K562 (cell line): ENCODE measurements around the gene ACTR5. TPM values are rescaled to one million over a fixed set of nuclear protein-coding genes. Genes with fewer than 3 reads are reported as not detected.

ENCODE experiments used
- ATAC-seq: fragments of 200-7000 bp; cut with Tn5 transposase; 3 replicates; pipeline ENCODE4 v1.9.1; 2020; ENCODE audit warnings: moderate library complexity
- BruUV-seq: library from RNA; stranded (reverse); fragments of 400-500 nt; replicated peaks from 2 replicates; lab custom pipeline; 2021; lab: Mats Ljungman, UMichigan
- CTCF ChIA-PET: fragments of 300-600 bp; formaldehyde crosslinking; extraction: SDS; loops from one replicate; lab custom pipeline; 2021; ENCODE audit warnings: low intra/inter-chr PET ratio; lab: Yijun Ruan, JAX
- POLR2A ChIA-PET: fragments of 300-600, 350-650 bp; sonication (Branson Sonifier 250); formaldehyde crosslinking; extraction: SDS; loops from one replicate; lab custom pipeline; 2021; ENCODE audit warnings: antibody characterized with exemption, inconsistent platforms; lab: Yijun Ruan, JAX
- DNase-seq, 4 experiments: peaks; one replicate each; pipeline versions ENCODE4 v3.0.0 to v3.0.0-alpha.2; 2011 to 2018; ENCODE audit warnings: low spot score in 3 of 4, mixed read lengths in 3 of 4; ENCODE audit errors: extremely low read depth in 1 of 4
- FAIRE-seq: peaks from 2 replicates; lab custom pipeline; 2011; peaks lifted over from hg19 to GRCh38; lab: Jason Lieb, UNC
- H2AFZ ChIP-seq: 2 replicates; pipeline ENCODE4 v1.6.0; 2011; ENCODE audit warnings: low read depth, low read length, control low read depth, inconsistent platforms
- H3K27ac ChIP-seq: fragments of 200-600 bp; 3 replicates; pipeline ENCODE4 v1.8.0; 2011; ENCODE audit warnings: low read depth, mild to moderate bottlenecking, control low read depth, inconsistent platforms, low read length, moderate library complexity, mixed read lengths; ENCODE audit errors: extremely low read depth
- H3K27me3 ChIP-seq, 2 experiments: fragments of 300-600 bp in 1 of 2; 2 replicates in 1 of 2; 3 replicates in 1 of 2; pipeline versions ENCODE4 v1.6.0 to v1.8.0; 2011; ENCODE audit warnings: inconsistent platforms in 2 of 2, low read length in 2 of 2, mild to moderate bottlenecking in 1 of 2, mixed read lengths in 1 of 2, moderate library complexity in 1 of 2; ENCODE audit not compliant: control insufficient read depth in 2 of 2, insufficient read depth in 2 of 2
- H3K36me3 ChIP-seq: fragments of 300-600 bp; 3 replicates; pipeline ENCODE4 v1.8.0; 2011; ENCODE audit warnings: mild to moderate bottlenecking, low read length, inconsistent platforms; ENCODE audit not compliant: control insufficient read depth, insufficient read depth
- H3K4me1 ChIP-seq, 2 experiments: fragments of 200-600 bp in 1 of 2; replicated peaks in 1 of 2; 2 replicates in 1 of 2; 3 replicates in 1 of 2; pipeline versions ENCODE4 v1.5.1 to v1.8.0; 2011; ENCODE audit warnings: inconsistent platforms in 2 of 2, low read length in 2 of 2, mild to moderate bottlenecking in 1 of 2, mixed read lengths in 1 of 2, moderate library complexity in 1 of 2; ENCODE audit not compliant: control insufficient read depth in 2 of 2, insufficient read depth in 2 of 2
- H3K4me2 ChIP-seq: 2 replicates; pipeline ENCODE4 v1.6.1; 2011; ENCODE audit warnings: low read length, control low read depth, inconsistent platforms, mixed read lengths; ENCODE audit not compliant: insufficient read depth
- H3K4me3 ChIP-seq: fragments of 200-600 bp; sonication (generic), shearing (Covaris generic); 2 replicates; pipeline ENCODE4 v1.5.1; 2016; ENCODE audit warnings: control low read depth, inconsistent platforms
- H3K79me2 ChIP-seq: fragments of 200-600 bp; 3 replicates; pipeline ENCODE4 v1.8.0; 2011; ENCODE audit warnings: low read length, inconsistent platforms; ENCODE audit not compliant: control insufficient read depth, insufficient read depth
- H3K9ac ChIP-seq, 2 experiments: 2 replicates each; pipeline versions ENCODE4 v1.6.0 to v1.6.1; 2011; ENCODE audit warnings: low read depth in 2 of 2, low read length in 2 of 2, control low read depth in 1 of 2, inconsistent platforms in 1 of 2, mild to moderate bottlenecking in 1 of 2, mixed read lengths in 1 of 2; ENCODE audit not compliant: insufficient read depth in 1 of 2
- H3K9me1 ChIP-seq: one replicate; pipeline ENCODE4 v1.6.0; 2011; ENCODE audit warnings: inconsistent platforms, mild to moderate bottlenecking, low read length, moderate library complexity; ENCODE audit not compliant: control insufficient read depth, insufficient read depth
- H3K9me3 ChIP-seq: replicated peaks from 2 replicates; pipeline ENCODE4 v1.5.1; 2011; ENCODE audit warnings: low read depth, low read length, inconsistent platforms; ENCODE audit not compliant: control insufficient read depth, insufficient read depth
- H4K20me1 ChIP-seq: replicated peaks from 2 replicates; pipeline ENCODE4 v1.6.1; 2011; ENCODE audit warnings: low read length, inconsistent platforms, mixed read lengths; ENCODE audit not compliant: control insufficient read depth, insufficient read depth
- CCNT2 ChIP-seq: IDR thresholded peaks from 2 replicates; pipeline ENCODE4 v1.6.1; 2011; ENCODE audit warnings: borderline replicate concordance, low read depth, mild to moderate bottlenecking, moderate library complexity, mixed read lengths, low read length; ENCODE audit not compliant: insufficient read length; ENCODE audit errors: extremely low read depth
- ESRRB ChIP-seq: fragments of 250-450 bp; sonication (Bioruptor Pico); IDR thresholded peaks from 2 replicates; pipeline ENCODE4 v1.5.0; 2020; ENCODE audit warnings: mild to moderate bottlenecking, moderate library complexity, borderline replicate concordance
- JUN ChIP-seq, 2 experiments: sonication (generic) in 1 of 2; formaldehyde crosslinking in 1 of 2; IDR thresholded peaks; 2 replicates each; pipeline versions ENCODE4 v1.6.1 to v1.8.0; 2012 to 2022; ENCODE audit warnings: borderline replicate concordance in 2 of 2, mild to moderate bottlenecking in 2 of 2, improper control_type of control experiment in 1 of 2, low read depth in 1 of 2, low read length in 1 of 2, missing genetic modification reagents in 1 of 2
- NCOA1 ChIP-seq: fragments of 450-650 bp; IDR thresholded peaks from 2 replicates; pipeline ENCODE4 v1.6.1; 2016; ENCODE audit warnings: low read depth
- NFIC ChIP-seq: fragments of 450-650 bp; IDR thresholded peaks from 2 replicates; pipeline ENCODE4 v1.6.1; 2017; ENCODE audit warnings: mild to moderate bottlenecking, inconsistent platforms
- NFXL1 ChIP-seq: fragments of 450-650 bp; formaldehyde crosslinking; IDR thresholded peaks from 2 replicates; pipeline ENCODE4 v1.4.0; 2021; ENCODE audit warnings: mild to moderate bottlenecking
- RBM15 ChIP-seq: fragments of 200-400 bp; formaldehyde crosslinking; IDR thresholded peaks from 2 replicates; pipeline ENCODE4 v1.6.1; 2018; ENCODE audit warnings: mild to moderate bottlenecking, low read length, moderate library complexity; ENCODE audit not compliant: insufficient read depth
- ZBTB8A ChIP-seq: fragments of 450-650 bp; IDR thresholded peaks from 2 replicates; pipeline ENCODE4 v1.6.1; 2018; ENCODE audit warnings: mild to moderate bottlenecking, moderate library complexity; ENCODE audit not compliant: partially characterized antibody
- WGBS: fragments of 100-300 bp; shearing (Covaris generic); methylation state at CpG from one replicate; pipeline ENCODE4 v1.1.6; 2016; ENCODE audit warnings: low coverage, mixed read lengths; ENCODE audit not compliant: insufficient coverage; ENCODE audit errors: missing lambda C conversion rate; 5-methylcytosine and 5-hydroxymethylcytosine counted together
- in situ Hi-C: fragments of 300-500 bp; cut with MboI; formaldehyde crosslinking; loops from 4 replicates; pipeline ENCODE4 v1.15.0; 2018; ENCODE audit warnings: inconsistent platforms, mixed read lengths
- intact Hi-C: fragments of 100-400 bp; cut with micrococcal nuclease; formaldehyde crosslinking; loops from 2 replicates; pipeline ENCODE4 v1.14.2; 2022
- polyA plus RNA-seq, 8 experiments: library from polyadenylated mRNA; depleted of rRNA in 4 of 8; stranded (reverse) in 5 of 8; unstranded in 3 of 8; fragments of >200 nt; fragmentation: Nextera tagmentation in 2 of 8; fragmentation: Illumina TruSeq in 1 of 8; extraction: Ambion mirVana in 2 of 8; extraction: Trizol in 1 of 8; gene quantifications; 2 replicates each; pipeline versions ENCODE4 v1.2.1 to v1.2.3, GENCODE V29; 2011 to 2014; ENCODE audit warnings: inconsistent platforms in 1 of 8, missing spikeins in 1 of 8
- total RNA-seq, 7 experiments: library from RNA; depleted of rRNA in 6 of 7; stranded (reverse); fragments of >200 nt in 6 of 7; fragmentation: Illumina TruSeq in 2 of 7; extraction: Trizol in 2 of 7; gene quantifications; 2 replicates each; pipeline versions ENCODE4 v1.2.1 to v1.2.3, GENCODE V29; 2011 to 2021; ENCODE audit warnings: low replicate concordance in 1 of 7
- TF ChIP-seq, protein P1 (sequence below): fragments of 450-650 bp; formaldehyde crosslinking; IDR thresholded peaks from 2 replicates; pipeline ENCODE4 v1.4.0; 2020; ENCODE audit warnings: mild to moderate bottlenecking, mixed read lengths
- TF ChIP-seq, protein P2 (sequence below), 2 experiments: fragments of 150-350 bp in 1 of 2; IDR thresholded peaks; 2 replicates each; pipeline ENCODE4 v1.6.1; 2012 to 2016; ENCODE audit warnings: low read depth in 2 of 2, low read length in 2 of 2, mild to moderate bottlenecking in 1 of 2, moderate library complexity in 1 of 2

ACTR5 gene
- total and polyA plus RNA-seq, 9 of the 15 experiments (the other 6 are each of a cell fraction or from before 2014, with no cell fraction given), result 0.93 to 18.8 (median 12.9) TPM

DNA sequence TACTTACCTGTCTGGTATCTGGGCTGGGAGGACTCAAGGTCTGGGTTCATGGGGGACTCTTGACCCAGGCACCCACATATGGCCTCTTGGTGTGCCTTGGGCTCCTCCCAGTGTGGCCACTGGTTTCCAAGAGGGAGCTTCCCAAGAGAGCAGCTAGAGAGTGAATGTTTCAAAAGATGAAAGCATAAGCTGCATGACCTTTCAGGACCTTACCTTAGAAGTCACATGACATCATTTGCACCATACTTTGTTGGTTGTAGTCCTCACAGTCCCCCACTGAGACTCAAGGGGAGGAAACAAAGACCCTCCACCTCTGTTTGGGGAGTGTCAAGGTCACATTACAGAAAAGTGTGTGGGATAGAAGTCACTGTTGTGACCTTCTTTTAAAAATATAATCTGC, 13.9 kb downstream of the ACTR5 start:
- no TSS peak for BruUV-seq
- no peaks in the 10 kb centered on the region for H3K9me3 ChIP-seq
- POLR2A ChIA-PET, result interaction anchor here (0.5 kb wide), 1 partner anchor 570 kb away, joined by 3 read pairs; no protein-coding TSS in a partner anchor
- ATAC-seq (no peak), DNase-seq (no peak), FAIRE-seq (no peak)
- in situ Hi-C loops (no loop called here), intact Hi-C loops (no loop called here)
- no peak overlapping the region for H3K4me2 ChIP-seq
- peaks cover 0 to 5% of the 10 kb centered on the region in 2 experiments; a peak in 2 of 5 replicates for H3K4me1 ChIP-seq
- TF ChIP-seq ESRRB (CRISPR knock-in tag), result no peak
- TF ChIP-seq, protein P1, sequence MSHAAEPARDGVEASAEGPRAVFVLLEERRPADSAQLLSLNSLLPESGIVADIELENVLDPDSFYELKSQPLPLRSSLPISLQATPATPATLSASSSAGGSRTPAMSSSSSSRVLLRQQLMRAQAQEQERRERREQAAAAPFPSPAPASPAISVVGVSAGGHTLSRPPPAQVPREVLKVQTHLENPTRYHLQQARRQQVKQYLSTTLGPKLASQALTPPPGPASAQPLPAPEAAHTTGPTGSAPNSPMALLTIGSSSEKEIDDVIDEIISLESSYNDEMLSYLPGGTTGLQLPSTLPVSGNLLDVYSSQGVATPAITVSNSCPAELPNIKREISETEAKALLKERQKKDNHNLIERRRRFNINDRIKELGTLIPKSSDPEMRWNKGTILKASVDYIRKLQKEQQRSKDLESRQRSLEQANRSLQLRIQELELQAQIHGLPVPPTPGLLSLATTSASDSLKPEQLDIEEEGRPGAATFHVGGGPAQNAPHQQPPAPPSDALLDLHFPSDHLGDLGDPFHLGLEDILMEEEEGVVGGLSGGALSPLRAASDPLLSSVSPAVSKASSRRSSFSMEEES (CRISPR knock-in tag), result peak; percentile 78
- no peak overlapping the region for H3K27ac ChIP-seq
- no peak overlapping the region for H3K9ac ChIP-seq
- peaks cover 83% of the 10 kb centered on the region for H3K36me3 ChIP-seq
- H4K20me1 ChIP-seq, result 0 out of 2 replicates have a peak, but pooled peaks cover 2% of the 10 kb centered on the region
- H3K9me1 ChIP-seq, result peaks cover 4% of the 10 kb centered on the region
- H3K4me3 ChIP-seq, result no peak overlapping the region
- H2AFZ ChIP-seq, result no peak overlapping the region
- no peaks in the 10 kb centered on the region for H3K79me2 ChIP-seq
- CTCF ChIA-PET, result no interaction called here
- no peaks in the 10 kb centered on the region for H3K27me3 ChIP-seq

- no peaks in the 10 kb centered on the region for H3K9me3 ChIP-seq
- H3K27ac ChIP-seq, result no peak overlapping the region
- H4K20me1 ChIP-seq, result 0 out of 2 replicates have a peak, but pooled peaks cover 2% of the 10 kb centered on the region
- H3K27me3 ChIP-seq, result no peaks in the 10 kb centered on the region
- ATAC-seq, result no peak
- POLR2A ChIA-PET, result interaction anchor here (0.6 to 0.8 kb wide), 2 partner anchors 134 to 315 kb away, joined by 3 read pairs; no protein-coding TSS in a partner anchor
- in situ Hi-C loops (no loop called here), intact Hi-C loops (no loop called here)
- H3K79me2 ChIP-seq, result no peaks in the 10 kb centered on the region
- no peak overlapping the region for H2AFZ ChIP-seq
- H3K36me3 ChIP-seq, result peaks cover 85% of the 10 kb centered on the region
- DNase-seq, result no peak
- WGBS, result 58% methylated on average over 1 of the region's 1 CpG
- H3K4me1 ChIP-seq, result no peaks in the 10 kb centered on the region
- peaks cover 4% of the 10 kb centered on the region for H3K9me1 ChIP-seq
- CTCF ChIA-PET, result no interaction called here
- H3K9ac ChIP-seq, result no peak overlapping the region
- FAIRE-seq, result no peak
- H3K4me3 ChIP-seq, result no peak overlapping the region
- H3K4me2 ChIP-seq, result no peak overlapping the region
- no TSS peak for BruUV-seq
- TF ChIP-seq NCOA1, result no peak
- no peak for TF ChIP-seq CCNT2
- TF ChIP-seq NFXL1, result no peak
- TF ChIP-seq, protein P2, sequence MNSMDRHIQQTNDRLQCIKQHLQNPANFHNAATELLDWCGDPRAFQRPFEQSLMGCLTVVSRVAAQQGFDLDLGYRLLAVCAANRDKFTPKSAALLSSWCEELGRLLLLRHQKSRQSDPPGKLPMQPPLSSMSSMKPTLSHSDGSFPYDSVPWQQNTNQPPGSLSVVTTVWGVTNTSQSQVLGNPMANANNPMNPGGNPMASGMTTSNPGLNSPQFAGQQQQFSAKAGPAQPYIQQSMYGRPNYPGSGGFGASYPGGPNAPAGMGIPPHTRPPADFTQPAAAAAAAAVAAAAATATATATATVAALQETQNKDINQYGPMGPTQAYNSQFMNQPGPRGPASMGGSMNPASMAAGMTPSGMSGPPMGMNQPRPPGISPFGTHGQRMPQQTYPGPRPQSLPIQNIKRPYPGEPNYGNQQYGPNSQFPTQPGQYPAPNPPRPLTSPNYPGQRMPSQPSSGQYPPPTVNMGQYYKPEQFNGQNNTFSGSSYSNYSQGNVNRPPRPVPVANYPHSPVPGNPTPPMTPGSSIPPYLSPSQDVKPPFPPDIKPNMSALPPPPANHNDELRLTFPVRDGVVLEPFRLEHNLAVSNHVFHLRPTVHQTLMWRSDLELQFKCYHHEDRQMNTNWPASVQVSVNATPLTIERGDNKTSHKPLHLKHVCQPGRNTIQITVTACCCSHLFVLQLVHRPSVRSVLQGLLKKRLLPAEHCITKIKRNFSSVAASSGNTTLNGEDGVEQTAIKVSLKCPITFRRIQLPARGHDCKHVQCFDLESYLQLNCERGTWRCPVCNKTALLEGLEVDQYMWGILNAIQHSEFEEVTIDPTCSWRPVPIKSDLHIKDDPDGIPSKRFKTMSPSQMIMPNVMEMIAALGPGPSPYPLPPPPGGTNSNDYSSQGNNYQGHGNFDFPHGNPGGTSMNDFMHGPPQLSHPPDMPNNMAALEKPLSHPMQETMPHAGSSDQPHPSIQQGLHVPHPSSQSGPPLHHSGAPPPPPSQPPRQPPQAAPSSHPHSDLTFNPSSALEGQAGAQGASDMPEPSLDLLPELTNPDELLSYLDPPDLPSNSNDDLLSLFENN (IDR thresholded peaks at IDR 0.05; ENCODE audit: low read depth in 2 of 2, low read length in 2 of 2), result no peak
- TF ChIP-seq ZBTB8A, result no peak
- no peak for TF ChIP-seq NFIC
- no peak for TF ChIP-seq JUN (IDR thresholded peaks at IDR 0.05; ENCODE audit: borderline replicate concordance, low read depth, low read length)
- TF ChIP-seq JUN (CRISPR knock-in tag; IDR thresholded peaks at IDR 0.05; ENCODE audit: borderline replicate concordance), result no peak
- no peak for TF ChIP-seq RBM15
Observed at GRCh38 chr20:38763616-38764015, 15.4 kb downstream of the ACTR5 start.
